Dendritic cell treated with granulocyte-macrophage colony-stimulating factor and Interleukin-4, amounts not matched to agents 40 ng/mL and 50 ng/mL, for 4 days (primary cell): ENCODE results near the gene NIN.
A peak's percentile ranks its signal among the peaks of the same experiment; 100 is the strongest.

Experiments
- H3K27ac Mint-ChIP-seq: one replicate; pipeline ENCODE4 v1.8.0; 2022; ENCODE audit warnings: mild to moderate bottlenecking, mixed read lengths
- H3K27me3 Mint-ChIP-seq: one replicate; pipeline ENCODE4 v1.8.0; 2022; ENCODE audit warnings: mild to moderate bottlenecking, mixed read lengths
- H3K36me3 Mint-ChIP-seq: one replicate; pipeline ENCODE4 v1.8.0; 2022; ENCODE audit warnings: low read depth, mixed read lengths
- H3K4me1 Mint-ChIP-seq: one replicate; pipeline ENCODE4 v1.8.0; 2022; ENCODE audit warnings: low read depth, mixed read lengths
- H3K4me3 Mint-ChIP-seq: one replicate; pipeline ENCODE4 v1.8.0; 2022; ENCODE audit warnings: mild to moderate bottlenecking, moderate library complexity, mixed read lengths
- H3K9me3 Mint-ChIP-seq: one replicate; pipeline ENCODE4 v1.8.0; 2022; ENCODE audit warnings: mixed read lengths
- intact Hi-C: fragments of 100-400 bp; cut with micrococcal nuclease; formaldehyde crosslinking; loops from one replicate; pipeline ENCODE4 v1.15.0; 2022

The NIN gene

GRCh38 chr14:50856660-50857059 is 25.7 kb upstream of the NIN start:
- intact Hi-C loops: loop anchor here (5.0 kb wide), 1 partner anchor 54 kb away; no protein-coding TSS in a partner anchor
- Mint-ChIP-seq H3K36me3 (no peaks in the 10 kb centered on the region), H3K27ac (no peak overlapping the region), H3K9me3 (no peaks in the 10 kb centered on the region), H3K4me1 (peaks cover 13% of the 10 kb centered on the region), H3K4me3 (no peak overlapping the region), H3K27me3 (peaks cover 2% of the 10 kb centered on the region)

GRCh38 chr14:50855558-50855957 is 24.6 kb upstream of the NIN start:
- Mint-ChIP-seq H3K4me3 (no peak overlapping the region), H3K36me3 (no peaks in the 10 kb centered on the region), H3K27me3 (peaks cover 2% of the 10 kb centered on the region), H3K9me3 (no peaks in the 10 kb centered on the region), H3K4me1 (peaks cover 13% of the 10 kb centered on the region), H3K27ac (no peak overlapping the region)
- intact Hi-C loops: loop anchor here (5.0 kb wide), 1 partner anchor 53 kb away; no protein-coding TSS in a partner anchor

- intact Hi-C loops: no loop called here
- Mint-ChIP-seq H3K4me1 (peaks cover 11% of the 10 kb centered on the region), H3K36me3 (no peaks in the 10 kb centered on the region), H3K4me3 (no peak overlapping the region), H3K9me3 (no peaks in the 10 kb centered on the region), H3K27me3 (peaks cover 2% of the 10 kb centered on the region), H3K27ac (no peak overlapping the region)
Observed at GRCh38 chr14:50854521-50854920, 23.6 kb upstream of the NIN start.

- peaks cover 6% of the 10 kb centered on the region for H3K4me1 Mint-ChIP-seq
- no peaks in the 10 kb centered on the region for H3K9me3 Mint-ChIP-seq
- no peaks in the 10 kb centered on the region for H3K36me3 Mint-ChIP-seq
- no peak overlapping the region for H3K4me3 Mint-ChIP-seq
- no peaks in the 10 kb centered on the region for H3K27me3 Mint-ChIP-seq
- intact Hi-C loops: no loop called here
- no peak overlapping the region for H3K27ac Mint-ChIP-seq
Observed at GRCh38 chr14:50853891-50854290, 22.9 kb upstream of the NIN start.

- Mint-ChIP-seq H3K4me1 (no peaks in the 10 kb centered on the region), H3K27ac (no peak overlapping the region), H3K4me3 (no peak overlapping the region), H3K36me3 (no peaks in the 10 kb centered on the region), H3K27me3 (no peaks in the 10 kb centered on the region), H3K9me3 (no peaks in the 10 kb centered on the region)
- intact Hi-C loops: no loop called here
Observed at GRCh38 chr14:50846226-50846880, 15.4 kb upstream of the NIN start.

GRCh38 chr14:50845166-50845565 is 14.2 kb upstream of the NIN start:
- no peak overlapping the region for H3K4me3 Mint-ChIP-seq
- no peaks in the 10 kb centered on the region for H3K4me1 Mint-ChIP-seq
- H3K36me3 Mint-ChIP-seq: no peaks in the 10 kb centered on the region
- intact Hi-C loops: no loop called here
- H3K27ac Mint-ChIP-seq: no peak overlapping the region
- no peaks in the 10 kb centered on the region for H3K27me3 Mint-ChIP-seq
- H3K9me3 Mint-ChIP-seq: no peaks in the 10 kb centered on the region

GRCh38 chr14:50844391-50844790 is 13.4 kb upstream of the NIN start:
- H3K27me3 Mint-ChIP-seq: no peaks in the 10 kb centered on the region
- H3K9me3 Mint-ChIP-seq: no peaks in the 10 kb centered on the region
- H3K4me3 Mint-ChIP-seq: no peak overlapping the region
- H3K4me1 Mint-ChIP-seq: no peaks in the 10 kb centered on the region
- intact Hi-C loops: no loop called here
- H3K27ac Mint-ChIP-seq: no peak overlapping the region
- H3K36me3 Mint-ChIP-seq: no peaks in the 10 kb centered on the region

GRCh38 chr14:50839691-50840090 is 8.7 kb upstream of the NIN start:
- H3K36me3 Mint-ChIP-seq: no peaks in the 10 kb centered on the region
- H3K4me3 Mint-ChIP-seq: no peak overlapping the region
- intact Hi-C loops: no loop called here
- H3K27me3 Mint-ChIP-seq: no peaks in the 10 kb centered on the region
- peaks cover 15% of the 10 kb centered on the region for H3K4me1 Mint-ChIP-seq
- H3K9me3 Mint-ChIP-seq: no peaks in the 10 kb centered on the region
- H3K27ac Mint-ChIP-seq: no peak overlapping the region

- Mint-ChIP-seq H3K27me3 (no peaks in the 10 kb centered on the region), H3K4me3 (no peak overlapping the region), H3K27ac (no peak overlapping the region), H3K36me3 (no peaks in the 10 kb centered on the region), H3K9me3 (no peaks in the 10 kb centered on the region), H3K4me1 (peaks cover 15% of the 10 kb centered on the region)
- intact Hi-C loops: no loop called here
Observed at GRCh38 chr14:50839048-50839447, 8.1 kb upstream of the NIN start.

- H3K36me3 Mint-ChIP-seq: no peaks in the 10 kb centered on the region
- intact Hi-C loops: no loop called here
- H3K4me3 Mint-ChIP-seq: no peak overlapping the region
- H3K4me1 Mint-ChIP-seq: peaks cover 15% of the 10 kb centered on the region
- no peak overlapping the region for H3K27ac Mint-ChIP-seq
- H3K9me3 Mint-ChIP-seq: no peaks in the 10 kb centered on the region
- H3K27me3 Mint-ChIP-seq: peaks cover under 1% of the 10 kb centered on the region
Observed at GRCh38 chr14:50837850-50838470, 7.0 kb upstream of the NIN start.

GRCh38 chr14:50837271-50837670 is 6.3 kb upstream of the NIN start:
- H3K27me3 Mint-ChIP-seq: peaks cover 7% of the 10 kb centered on the region
- no peaks in the 10 kb centered on the region for H3K9me3 Mint-ChIP-seq
- H3K36me3 Mint-ChIP-seq: no peaks in the 10 kb centered on the region
- H3K4me1 Mint-ChIP-seq: peaks cover 17% of the 10 kb centered on the region
- no peak overlapping the region for H3K27ac Mint-ChIP-seq
- no peak overlapping the region for H3K4me3 Mint-ChIP-seq
- intact Hi-C loops: no loop called here

- Mint-ChIP-seq H3K9me3 (no peaks in the 10 kb centered on the region), H3K4me1 (peaks cover 25% of the 10 kb centered on the region), H3K36me3 (peaks cover 2% of the 10 kb centered on the region), H3K27ac (no peak overlapping the region), H3K27me3 (peaks cover 7% of the 10 kb centered on the region), H3K4me3 (no peak overlapping the region)
- intact Hi-C loops: no loop called here
Observed at GRCh38 chr14:50836515-50836914, 5.6 kb upstream of the NIN start.

- peak overlapping the region; percentile 39 for H3K27ac Mint-ChIP-seq
- H3K4me3 Mint-ChIP-seq: no peak overlapping the region
- H3K27me3 Mint-ChIP-seq: peaks cover 7% of the 10 kb centered on the region
- intact Hi-C loops: no loop called here
- H3K36me3 Mint-ChIP-seq: peaks cover 8% of the 10 kb centered on the region
- H3K4me1 Mint-ChIP-seq: peaks cover 28% of the 10 kb centered on the region
- no peaks in the 10 kb centered on the region for H3K9me3 Mint-ChIP-seq
Observed at GRCh38 chr14:50835280-50835679, 4.3 kb upstream of the NIN start.

- Mint-ChIP-seq H3K27me3 (peaks cover 7% of the 10 kb centered on the region), H3K4me3 (no peak overlapping the region), H3K36me3 (peaks cover 11% of the 10 kb centered on the region), H3K27ac (peak overlapping the region; percentile 39), H3K9me3 (no peaks in the 10 kb centered on the region), H3K4me1 (peaks cover 31% of the 10 kb centered on the region)
- intact Hi-C loops: loop anchor here (5.0 kb wide), 1 partner anchor 603 kb away; the partner anchor contains the start of gene SOS2
Observed at GRCh38 chr14:50834802-50835276, 3.9 kb upstream of the NIN start.
